GM12891 (cell line): ENCODE measurements around the gene MSI1.

Experiments
- POLR2A ChIP-seq: IDR thresholded peaks from 2 replicates; pipeline ENCODE4 v1.6.1; 2011; ENCODE audit warnings: low read depth, low read length, control low read depth
- POLR2AphosphoS5 ChIP-seq: IDR thresholded peaks from 2 replicates; pipeline ENCODE4 v1.6.1; 2011; ENCODE audit warnings: low read depth, low read length, control low read depth
- SPI1 ChIP-seq: IDR thresholded peaks from 2 replicates; pipeline ENCODE4 v1.6.1; 2011; ENCODE audit warnings: low read depth, low read length, control low read depth

GRCh38 chr12:120353556-120354317 is 15.2 kb downstream of the MSI1 start:
- no peak for TF ChIP-seq POLR2AphosphoS5
- TF ChIP-seq POLR2A, result no peak
- TF ChIP-seq SPI1, result no peak
